Body of pancreas (tissue), 4 donors: ENCODE measurements around the gene CDS2.

Experiments
- POLR2A ChIP-seq, 3 donors: fragments of 450-650 bp; IDR thresholded peaks; one replicate each; pipeline ENCODE4 v1.6.1; 2016; ENCODE audit warnings: antibody characterized with exemption in 3 of 3, mild to moderate bottlenecking in 2 of 3
- TF ChIP-seq, protein P1 (sequence below), 7 experiments: fragments of 450-650 bp in 4 of 7; fragments of 200-600 bp in 3 of 7; sonication (generic) in 3 of 7; IDR thresholded peaks; one replicate each; pipeline ENCODE4 v1.5.1; 2016 to 2019; ENCODE audit warnings: antibody characterized with exemption in 7 of 7

DNA sequence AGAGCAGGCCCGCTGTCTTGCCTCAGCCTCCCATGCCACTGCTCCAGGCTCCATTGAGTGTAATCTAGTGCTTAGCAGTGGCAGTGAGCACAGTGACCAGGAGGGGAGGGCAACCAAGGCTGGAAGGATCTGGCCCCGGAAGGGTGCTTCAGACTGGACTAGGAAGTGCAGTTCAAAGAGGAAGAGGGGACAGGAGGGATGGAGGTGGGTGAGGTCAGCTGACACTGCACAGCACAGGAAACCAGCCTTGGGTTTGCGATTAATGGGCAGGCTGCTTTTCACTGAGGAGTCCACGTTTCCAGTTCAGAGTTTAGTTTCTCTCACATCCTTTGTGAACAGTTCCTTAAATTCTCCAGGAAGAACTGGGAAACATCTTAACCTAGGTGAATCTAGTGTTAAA lies 46.9 kb downstream of the CDS2 start:
- TF ChIP-seq, protein P1, sequence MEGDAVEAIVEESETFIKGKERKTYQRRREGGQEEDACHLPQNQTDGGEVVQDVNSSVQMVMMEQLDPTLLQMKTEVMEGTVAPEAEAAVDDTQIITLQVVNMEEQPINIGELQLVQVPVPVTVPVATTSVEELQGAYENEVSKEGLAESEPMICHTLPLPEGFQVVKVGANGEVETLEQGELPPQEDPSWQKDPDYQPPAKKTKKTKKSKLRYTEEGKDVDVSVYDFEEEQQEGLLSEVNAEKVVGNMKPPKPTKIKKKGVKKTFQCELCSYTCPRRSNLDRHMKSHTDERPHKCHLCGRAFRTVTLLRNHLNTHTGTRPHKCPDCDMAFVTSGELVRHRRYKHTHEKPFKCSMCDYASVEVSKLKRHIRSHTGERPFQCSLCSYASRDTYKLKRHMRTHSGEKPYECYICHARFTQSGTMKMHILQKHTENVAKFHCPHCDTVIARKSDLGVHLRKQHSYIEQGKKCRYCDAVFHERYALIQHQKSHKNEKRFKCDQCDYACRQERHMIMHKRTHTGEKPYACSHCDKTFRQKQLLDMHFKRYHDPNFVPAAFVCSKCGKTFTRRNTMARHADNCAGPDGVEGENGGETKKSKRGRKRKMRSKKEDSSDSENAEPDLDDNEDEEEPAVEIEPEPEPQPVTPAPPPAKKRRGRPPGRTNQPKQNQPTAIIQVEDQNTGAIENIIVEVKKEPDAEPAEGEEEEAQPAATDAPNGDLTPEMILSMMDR (IDR thresholded peaks at IDR 0.05), result no peak
- no peak for TF ChIP-seq POLR2A (IDR thresholded peaks at IDR 0.05)
